ENCODE measurements around the gene PSD. TPM values are rescaled to one million over a fixed set of nuclear protein-coding genes. Genes with fewer than 3 reads are reported as not detected.

PSD gene
- total and polyA plus RNA-seq, 10 of the 15 experiments (the other 5 are each of a cell fraction or from before 2014, with no cell fraction given) = 0.11 to 2.0 (median 0.49) TPM; not detected in 2

DNA sequence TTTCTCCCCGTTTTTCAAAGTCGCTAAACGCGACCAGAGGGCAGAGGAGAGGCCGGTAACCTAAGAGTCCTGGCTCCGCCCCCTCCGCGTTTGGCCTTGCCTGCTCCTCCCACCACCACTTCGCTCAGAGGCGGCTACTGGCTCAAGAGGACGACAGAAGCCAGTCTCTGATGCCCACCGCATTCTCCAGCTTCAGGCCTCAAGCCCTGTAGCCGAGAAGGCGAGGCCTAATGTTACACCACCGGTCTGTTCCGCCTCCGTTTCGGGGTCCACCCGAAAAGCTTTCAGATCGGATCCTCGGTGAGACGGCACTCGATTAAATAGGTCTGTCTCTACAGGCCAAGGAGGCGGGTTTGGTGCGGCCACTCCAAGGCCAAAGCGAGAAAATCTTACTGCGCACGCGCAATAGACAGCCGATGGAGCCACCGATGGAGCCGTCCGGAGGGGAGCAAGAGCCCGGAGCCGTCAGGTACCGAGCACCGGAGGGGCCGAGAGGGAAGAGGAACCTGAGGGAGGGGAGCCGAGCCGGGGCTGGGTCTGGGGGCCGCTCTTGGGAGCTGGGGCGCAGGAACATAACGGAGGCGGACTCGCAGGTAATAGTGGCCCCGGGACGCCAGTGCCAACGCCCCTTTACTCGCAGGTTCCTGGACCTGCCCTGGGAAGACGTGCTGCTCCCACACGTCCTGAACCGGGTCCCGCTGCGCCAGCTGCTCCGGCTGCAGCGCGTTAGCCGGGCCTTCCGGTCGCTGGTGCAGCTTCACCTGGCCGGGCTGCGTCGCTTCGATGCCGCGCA, 2.3 kb upstream of the PSD start, which contains the start of gene FBXL15 (continued):
- peak; percentile 95 for TF ChIP-seq ZBTB11 (CRISPR knock-in tag; IDR thresholded peaks at IDR 0.05)
- peak; percentile 41; the same call in 1 of the 2 replicates for TF ChIP-seq TARDBP (IDR thresholded peaks at IDR 0.05; ENCODE audit: borderline replicate concordance)
- peak; percentile 87 for TF ChIP-seq ZNF207 (IDR thresholded peaks at IDR 0.05; ENCODE audit: borderline replicate concordance)
- TF ChIP-seq CHD2 (IDR thresholded peaks at IDR 0.05; ENCODE audit: borderline replicate concordance, low read depth, low read length) = peak; percentile 26; the same call in 1 of the 2 replicates
- no peak for TF ChIP-seq JUND (IDR thresholded peaks at IDR 0.05; ENCODE audit: low read depth, low read length)
- peak; percentile 95 for TF ChIP-seq SIN3A (IDR thresholded peaks at IDR 0.05; ENCODE audit: low read depth, low read length)
- TF ChIP-seq NBN (IDR thresholded peaks at IDR 0.05) = peak; percentile 94
- peak; percentile 70 for TF ChIP-seq CREM (IDR thresholded peaks at IDR 0.05; ENCODE audit: low read depth)
- peak; percentile 92 for TF ChIP-seq NR2C2 (IDR thresholded peaks at IDR 0.05; ENCODE audit: borderline replicate concordance, control insufficient read depth, insufficient read length, low read depth)
- no peak for TF ChIP-seq BCL11A (IDR thresholded peaks at IDR 0.05; ENCODE audit: low read depth, low read length)
- TF ChIP-seq, protein P1, sequence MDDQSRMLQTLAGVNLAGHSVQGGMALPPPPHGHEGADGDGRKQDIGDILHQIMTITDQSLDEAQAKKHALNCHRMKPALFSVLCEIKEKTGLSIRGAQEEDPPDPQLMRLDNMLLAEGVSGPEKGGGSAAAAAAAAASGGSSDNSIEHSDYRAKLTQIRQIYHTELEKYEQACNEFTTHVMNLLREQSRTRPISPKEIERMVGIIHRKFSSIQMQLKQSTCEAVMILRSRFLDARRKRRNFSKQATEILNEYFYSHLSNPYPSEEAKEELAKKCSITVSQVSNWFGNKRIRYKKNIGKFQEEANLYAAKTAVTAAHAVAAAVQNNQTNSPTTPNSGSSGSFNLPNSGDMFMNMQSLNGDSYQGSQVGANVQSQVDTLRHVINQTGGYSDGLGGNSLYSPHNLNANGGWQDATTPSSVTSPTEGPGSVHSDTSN (IDR thresholded peaks at IDR 0.05; ENCODE audit: insufficient replicate concordance, low read depth, low read length) = no peak
- no peak for TF ChIP-seq EP300 (IDR thresholded peaks at IDR 0.05; ENCODE audit: borderline replicate concordance in 1 of 2, control insufficient read depth in 1 of 2, low read depth in 2 of 2, low read length in 2 of 2)
- TF ChIP-seq, protein P2, sequence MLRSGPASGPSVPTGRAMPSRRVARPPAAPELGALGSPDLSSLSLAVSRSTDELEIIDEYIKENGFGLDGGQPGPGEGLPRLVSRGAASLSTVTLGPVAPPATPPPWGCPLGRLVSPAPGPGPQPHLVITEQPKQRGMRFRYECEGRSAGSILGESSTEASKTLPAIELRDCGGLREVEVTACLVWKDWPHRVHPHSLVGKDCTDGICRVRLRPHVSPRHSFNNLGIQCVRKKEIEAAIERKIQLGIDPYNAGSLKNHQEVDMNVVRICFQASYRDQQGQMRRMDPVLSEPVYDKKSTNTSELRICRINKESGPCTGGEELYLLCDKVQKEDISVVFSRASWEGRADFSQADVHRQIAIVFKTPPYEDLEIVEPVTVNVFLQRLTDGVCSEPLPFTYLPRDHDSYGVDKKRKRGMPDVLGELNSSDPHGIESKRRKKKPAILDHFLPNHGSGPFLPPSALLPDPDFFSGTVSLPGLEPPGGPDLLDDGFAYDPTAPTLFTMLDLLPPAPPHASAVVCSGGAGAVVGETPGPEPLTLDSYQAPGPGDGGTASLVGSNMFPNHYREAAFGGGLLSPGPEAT (IDR thresholded peaks at IDR 0.05; ENCODE audit: low read depth) = peak; percentile 100
- TF ChIP-seq NFYA (IDR thresholded peaks at IDR 0.05; ENCODE audit: borderline replicate concordance, low read depth, low read length) = no peak
- peak; percentile 76; the same call in 1 of the 2 replicates for TF ChIP-seq CBX5 (IDR thresholded peaks at IDR 0.05; ENCODE audit: low read depth)
- peak; percentile 68; the same call in 1 of the 2 replicates for TF ChIP-seq HDAC2 (IDR thresholded peaks at IDR 0.05)
- peak; percentile 49; the same call in 1 of the 2 replicates for TF ChIP-seq NFYB (IDR thresholded peaks at IDR 0.05; ENCODE audit: insufficient read depth, low read depth, low read length)
- peak; percentile 73 for TF ChIP-seq CREB1 (IDR thresholded peaks at IDR 0.05; ENCODE audit: low read depth)
- TF ChIP-seq TAF1 (IDR thresholded peaks at IDR 0.05; ENCODE audit: borderline replicate concordance, low read depth, low read length) = peak; percentile 57; the same call in 1 of the 2 replicates
- no peak for TF ChIP-seq IRF4 (IDR thresholded peaks at IDR 0.05; ENCODE audit: low read depth, low read length)
- TF ChIP-seq, protein P3, sequence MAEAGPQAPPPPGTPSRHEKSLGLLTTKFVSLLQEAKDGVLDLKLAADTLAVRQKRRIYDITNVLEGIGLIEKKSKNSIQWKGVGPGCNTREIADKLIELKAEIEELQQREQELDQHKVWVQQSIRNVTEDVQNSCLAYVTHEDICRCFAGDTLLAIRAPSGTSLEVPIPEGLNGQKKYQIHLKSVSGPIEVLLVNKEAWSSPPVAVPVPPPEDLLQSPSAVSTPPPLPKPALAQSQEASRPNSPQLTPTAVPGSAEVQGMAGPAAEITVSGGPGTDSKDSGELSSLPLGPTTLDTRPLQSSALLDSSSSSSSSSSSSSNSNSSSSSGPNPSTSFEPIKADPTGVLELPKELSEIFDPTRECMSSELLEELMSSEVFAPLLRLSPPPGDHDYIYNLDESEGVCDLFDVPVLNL (IDR thresholded peaks at IDR 0.05; ENCODE audit: low read depth, low read length) = no peak
- peak; percentile 87 for TF ChIP-seq HDGF (IDR thresholded peaks at IDR 0.05)
- TF ChIP-seq ZNF622 (IDR thresholded peaks at IDR 0.05) = no peak

All from GM12878 (cell line).